Epithelial cell of prostate (primary cell): Measurements from ENCODE around the gene SP2.
A peak's percentile ranks its signal among the peaks of the same experiment; 100 is the strongest.
"Not testable (repeated sequence)": the region's sequence is repeated elsewhere in the genome, so short reads cannot be mapped to it uniquely, and the experiment has no call there.

Experiments used
- DNase-seq: peaks from one replicate; pipeline ENCODE4 v3.0.0-alpha.2; 2011; ENCODE audit warnings: low read depth, low spot score
- H3K27ac ChIP-seq: fragments of 450-650 bp; 2 replicates; pipeline ENCODE4 v1.5.1; 2017; ENCODE audit warnings: mild to moderate bottlenecking

SP2 gene

DNA sequence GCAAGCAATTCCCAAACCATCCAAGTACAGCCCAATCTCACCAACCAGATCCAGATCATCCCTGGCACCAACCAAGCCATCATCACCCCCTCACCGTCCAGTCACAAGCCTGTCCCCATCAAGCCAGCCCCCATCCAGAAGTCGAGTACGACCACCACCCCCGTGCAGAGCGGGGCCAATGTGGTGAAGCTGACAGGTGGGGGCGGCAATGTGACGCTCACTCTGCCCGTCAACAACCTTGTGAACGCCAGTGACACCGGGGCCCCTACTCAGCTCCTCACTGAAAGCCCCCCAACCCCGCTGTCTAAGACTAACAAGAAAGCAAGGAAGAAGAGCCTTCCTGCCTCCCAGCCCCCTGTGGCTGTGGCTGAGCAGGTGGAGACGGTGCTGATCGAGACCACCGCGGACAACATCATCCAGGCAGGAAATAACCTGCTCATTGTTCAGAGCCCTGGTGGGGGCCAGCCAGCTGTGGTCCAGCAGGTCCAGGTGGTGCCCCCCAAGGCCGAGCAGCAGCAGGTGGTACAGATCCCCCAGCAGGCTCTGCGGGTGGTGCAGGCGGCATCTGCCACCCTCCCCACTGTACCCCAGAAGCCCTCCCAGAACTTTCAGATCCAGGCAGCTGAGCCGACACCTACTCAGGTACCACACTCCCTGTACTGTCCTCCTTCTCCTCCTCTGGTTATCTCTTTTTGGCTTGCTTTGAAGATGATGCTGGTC, 20.6 kb downstream of the SP2 start:
- H3K27ac ChIP-seq, result no peak overlapping the region
- no peak for DNase-seq

DNA sequence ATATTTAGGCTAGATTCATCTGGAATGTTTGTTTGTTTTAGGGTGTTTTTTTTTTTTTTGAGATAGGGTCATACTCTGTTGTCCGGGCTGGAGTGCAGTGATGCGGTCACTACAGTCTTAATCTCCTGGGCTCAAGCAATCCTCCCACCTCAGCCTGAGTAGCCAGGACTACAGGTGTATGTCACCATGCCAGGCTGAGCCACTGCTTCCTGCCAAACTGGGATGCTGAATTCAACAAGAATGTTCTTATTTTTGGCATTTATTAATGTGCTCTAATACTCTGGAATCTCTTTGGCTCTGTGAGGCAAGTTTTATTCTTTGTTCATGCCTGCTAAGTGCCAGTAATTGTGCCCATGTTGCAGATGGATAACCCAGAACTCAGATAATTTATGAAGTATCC, 21.5 kb downstream of the SP2 start:
- DNase-seq, result no peak
- peak overlapping the region; percentile 56 for H3K27ac ChIP-seq

DNA sequence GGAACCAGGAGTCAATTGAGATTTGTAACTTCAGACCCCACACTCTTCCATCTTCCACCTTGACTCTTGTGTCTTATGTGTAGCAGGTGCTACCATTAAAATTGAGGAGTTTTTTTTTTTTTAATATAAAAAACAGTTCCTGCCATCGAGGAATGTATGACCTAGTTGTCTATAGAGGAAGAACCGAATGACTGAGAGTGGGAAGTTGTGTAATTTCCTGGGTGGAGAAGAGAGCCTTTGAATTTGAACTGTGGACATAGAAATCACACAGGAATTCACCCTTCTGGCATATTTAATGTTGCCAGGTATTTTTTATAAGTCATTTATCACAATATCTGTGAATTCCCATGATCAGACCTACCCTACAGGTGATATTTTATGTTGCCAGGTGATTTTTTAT, 22.0 kb downstream of the SP2 start:
- H3K27ac ChIP-seq, result peak overlapping the region; percentile 56
- DNase-seq, result no peak

DNA sequence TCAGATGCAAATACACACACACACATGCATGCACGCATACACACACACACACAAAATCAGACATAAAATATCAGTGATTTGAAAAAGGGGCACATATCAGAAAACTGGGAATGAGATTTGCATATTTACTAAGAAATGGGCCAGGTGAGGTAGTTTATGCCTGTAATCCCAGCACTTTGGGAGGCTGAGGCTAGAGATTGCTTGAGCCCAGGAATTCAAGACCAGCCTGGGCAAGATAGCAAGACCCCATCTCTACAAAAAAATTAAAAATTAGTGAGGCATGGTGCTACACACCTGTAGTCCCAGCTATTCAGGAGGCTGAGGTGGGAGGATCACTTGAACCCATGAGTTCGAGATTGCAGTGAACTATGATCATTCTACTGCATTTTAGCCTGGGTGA, 23.0 kb downstream of the SP2 start:
- H3K27ac ChIP-seq, result no peak overlapping the region
- DNase-seq, result no peak

DNA sequence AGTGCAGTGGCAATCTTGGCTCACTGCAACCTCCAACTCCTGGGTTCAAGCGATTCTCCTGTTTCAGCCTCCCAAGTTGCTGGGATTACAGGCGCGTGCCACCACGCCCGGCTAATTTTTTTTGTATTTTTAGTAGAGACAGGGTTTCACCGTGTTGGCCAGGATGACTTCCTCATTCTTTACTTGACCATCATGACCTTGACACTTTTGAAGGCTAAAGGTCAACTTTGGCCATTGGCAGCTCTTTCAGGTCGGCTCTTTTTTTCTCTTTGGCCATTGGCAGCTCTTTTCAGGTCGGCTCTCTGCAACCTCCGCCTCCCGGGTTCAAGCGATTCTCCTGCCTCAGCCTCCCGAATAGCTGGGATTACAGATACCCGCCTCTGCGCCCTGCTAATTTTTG, 23.9 kb downstream of the SP2 start:
- DNase-seq, H3K27ac ChIP-seq: not testable (repeated sequence)

DNA sequence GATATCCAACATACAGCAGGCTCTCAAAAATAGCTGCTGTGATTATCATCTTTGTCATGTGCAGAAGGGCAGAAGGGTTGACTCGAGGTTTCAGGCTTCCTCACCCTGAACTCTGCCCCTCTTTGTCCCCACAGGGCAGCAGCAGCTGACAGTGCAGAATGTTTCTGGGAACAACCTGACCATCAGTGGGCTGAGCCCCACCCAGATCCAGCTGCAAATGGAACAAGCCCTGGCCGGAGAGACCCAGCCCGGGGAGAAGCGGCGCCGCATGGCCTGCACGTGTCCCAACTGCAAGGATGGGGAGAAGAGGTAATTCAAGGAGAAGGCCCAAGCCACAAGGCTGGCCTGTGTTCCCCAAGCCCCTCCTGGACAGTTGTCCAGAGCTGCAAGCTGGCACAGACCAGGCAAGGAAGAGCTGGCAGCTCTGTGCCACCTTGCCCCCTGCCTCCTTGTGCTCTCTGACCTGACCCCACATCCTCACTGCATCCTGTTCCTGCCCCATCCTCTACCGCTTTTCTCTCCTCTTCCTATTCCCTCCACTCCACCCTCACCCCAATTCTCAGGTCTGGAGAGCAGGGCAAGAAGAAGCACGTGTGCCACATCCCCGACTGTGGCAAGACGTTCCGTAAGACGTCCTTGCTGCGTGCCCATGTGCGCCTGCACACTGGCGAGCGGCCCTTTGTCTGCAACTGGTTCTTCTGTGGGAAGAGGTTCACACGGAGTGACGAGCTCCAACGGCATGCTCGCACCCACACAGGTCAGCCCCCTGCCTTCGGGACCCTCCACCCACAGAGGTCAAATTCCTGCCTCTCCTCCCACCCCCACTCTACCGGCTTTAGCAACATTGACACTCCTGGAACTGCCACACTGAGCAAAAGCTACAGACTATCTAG, 29.0 kb downstream of the SP2 start:
- H3K27ac ChIP-seq, result no peak overlapping the region
- no peak for DNase-seq

DNA sequence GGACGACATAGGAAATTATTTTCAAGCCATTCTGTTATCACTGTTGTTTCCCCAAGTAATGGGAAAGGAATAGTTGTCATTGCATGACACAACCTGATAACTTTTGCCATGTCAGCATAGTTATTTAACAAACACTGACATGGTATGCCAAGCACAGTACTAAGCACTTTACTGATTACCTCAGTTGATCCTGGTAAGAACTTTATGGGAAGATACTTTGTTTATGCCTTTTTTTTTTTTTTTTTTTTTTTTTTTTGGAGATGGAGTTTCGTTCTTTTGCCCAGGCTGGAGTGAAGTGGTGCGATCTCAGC, 29.6 kb downstream of the SP2 start:
- DNase-seq, result no peak
- no peak overlapping the region for H3K27ac ChIP-seq

DNA sequence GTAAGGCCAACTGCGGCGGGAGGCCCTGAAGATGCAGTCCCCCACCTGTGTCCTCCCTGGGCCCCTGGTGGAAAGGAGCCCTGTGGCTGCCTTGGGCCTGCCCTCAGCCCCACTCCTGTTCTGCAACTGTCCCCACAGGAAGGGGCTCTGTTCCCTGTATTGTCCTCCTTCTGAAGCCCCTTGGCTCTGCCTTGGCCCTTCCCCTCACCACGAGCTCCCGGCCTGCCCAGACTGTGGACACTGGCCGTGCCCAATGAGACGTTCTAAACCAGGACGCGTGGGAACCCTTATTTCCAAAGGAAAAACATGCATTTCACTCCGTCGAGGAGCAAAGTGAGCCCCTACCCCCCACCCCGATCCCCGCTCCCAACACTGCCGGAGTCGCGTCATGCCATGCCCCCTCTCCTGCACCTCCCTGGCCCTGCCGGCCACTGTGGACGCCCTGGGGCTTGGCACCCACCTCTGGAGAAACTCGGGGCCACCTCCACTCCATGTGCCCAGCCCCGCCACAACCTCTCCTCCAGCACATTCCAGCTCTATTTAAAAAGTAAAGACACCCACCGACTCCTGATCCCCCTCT, 31.9 kb downstream of the SP2 start:
- H3K27ac ChIP-seq, result no peak overlapping the region
- DNase-seq, result no peak

DNA sequence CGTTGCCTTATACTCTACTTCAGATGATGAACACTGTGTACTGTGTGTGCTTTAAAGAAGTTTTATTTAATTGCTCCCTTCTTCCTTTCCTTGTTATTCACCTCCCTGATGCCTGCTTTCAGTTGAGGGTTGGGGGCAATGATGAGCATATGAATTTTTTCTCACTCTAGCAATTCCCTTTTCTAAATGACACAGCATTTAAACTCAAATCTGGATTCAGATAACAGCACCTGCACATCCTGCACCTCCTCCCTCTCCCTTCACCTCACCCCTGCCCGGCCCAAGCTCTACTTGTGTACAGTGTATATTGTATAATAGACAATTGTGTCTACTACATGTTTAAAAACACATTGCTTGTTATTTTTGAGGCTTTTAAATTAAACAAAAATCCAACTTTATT, 32.4 kb downstream of the SP2 start:
- no peak overlapping the region for H3K27ac ChIP-seq

DNA sequence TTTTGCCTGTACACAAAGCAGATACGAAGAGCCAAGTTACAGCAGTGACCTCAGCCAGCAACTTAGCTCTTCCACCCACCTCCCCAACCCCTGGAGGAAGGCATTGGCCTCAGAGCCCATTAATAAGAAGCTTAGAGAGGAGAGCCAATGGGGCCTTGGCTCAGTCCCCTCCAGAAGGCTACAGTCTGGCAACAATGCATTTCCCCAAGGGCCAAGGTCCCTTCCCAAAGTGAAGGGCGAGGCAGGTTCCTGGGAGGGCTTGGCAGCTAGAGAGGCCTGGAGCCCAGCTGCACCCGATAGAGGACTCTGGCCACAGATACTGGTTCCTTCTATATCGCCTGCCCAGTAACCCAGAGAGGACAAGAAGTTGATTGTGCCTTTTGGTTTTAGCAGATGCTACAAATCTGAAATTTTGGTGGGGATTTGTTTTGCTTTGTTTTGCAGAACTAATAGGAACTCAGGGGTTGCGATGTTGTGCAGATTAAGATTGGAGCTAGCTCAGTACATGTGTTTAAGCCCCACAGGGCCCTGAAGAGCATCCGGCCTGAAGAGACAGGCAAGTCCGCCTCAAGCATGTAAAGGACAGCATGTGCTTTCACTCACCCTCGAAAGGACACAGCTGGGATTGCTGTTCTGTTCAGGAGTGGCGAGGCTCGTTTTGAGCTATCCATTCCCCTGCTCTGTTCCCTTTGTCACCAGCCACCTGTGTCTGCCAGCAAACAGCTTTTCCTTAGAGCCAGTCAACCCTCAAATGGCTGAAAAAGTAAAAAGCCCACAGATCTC, 33.4 kb downstream of the SP2 start:
- DNase-seq, result no peak
- H3K27ac ChIP-seq, result no peak overlapping the region

More for the DNA sequence above, 32.4 kb downstream of the SP2 start:
- no peak for DNase-seq

DNA sequence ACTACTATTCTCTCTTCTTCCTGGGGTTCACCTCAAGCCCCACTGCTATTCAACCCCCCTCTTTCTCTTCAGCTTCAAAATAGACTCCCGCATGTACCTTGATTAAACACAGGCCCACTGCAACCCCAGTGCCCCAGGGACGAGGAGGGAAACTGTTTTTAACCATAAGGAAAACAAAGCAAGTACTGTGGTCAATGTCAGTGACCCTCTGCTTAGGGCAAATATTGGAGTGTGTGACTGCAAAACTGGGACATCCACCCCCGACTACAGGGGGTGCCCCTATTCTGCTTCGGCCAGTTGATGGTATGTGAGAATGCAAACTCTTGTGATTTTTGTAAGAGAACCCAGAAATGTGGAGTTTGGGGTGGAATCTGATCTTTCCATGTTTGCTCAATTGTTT, 35.8 kb downstream of the SP2 start:
- no peak overlapping the region for H3K27ac ChIP-seq
- no peak for DNase-seq

DNA sequence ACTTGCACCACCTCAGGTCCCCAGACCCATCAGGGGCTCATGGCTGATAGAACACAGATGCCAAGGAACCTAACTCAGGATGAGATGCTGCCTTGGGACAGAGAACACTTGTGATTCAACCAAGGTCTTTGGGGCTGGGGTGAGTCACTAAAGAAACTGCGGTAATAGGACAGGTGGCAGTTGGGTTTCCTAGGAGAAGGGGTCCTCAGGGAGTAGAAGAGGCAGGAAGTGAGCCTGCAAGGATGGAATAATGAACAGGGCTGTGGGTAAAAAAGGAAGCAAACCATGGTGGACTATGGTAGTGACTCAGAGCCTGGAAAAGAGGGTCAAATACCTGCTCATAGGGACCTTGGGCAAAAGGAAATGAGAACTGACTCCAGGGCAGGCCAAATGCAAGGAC, 38.8 kb downstream of the SP2 start:
- H3K27ac ChIP-seq, result peak overlapping the region; percentile 61
- DNase-seq, result no peak

DNA sequence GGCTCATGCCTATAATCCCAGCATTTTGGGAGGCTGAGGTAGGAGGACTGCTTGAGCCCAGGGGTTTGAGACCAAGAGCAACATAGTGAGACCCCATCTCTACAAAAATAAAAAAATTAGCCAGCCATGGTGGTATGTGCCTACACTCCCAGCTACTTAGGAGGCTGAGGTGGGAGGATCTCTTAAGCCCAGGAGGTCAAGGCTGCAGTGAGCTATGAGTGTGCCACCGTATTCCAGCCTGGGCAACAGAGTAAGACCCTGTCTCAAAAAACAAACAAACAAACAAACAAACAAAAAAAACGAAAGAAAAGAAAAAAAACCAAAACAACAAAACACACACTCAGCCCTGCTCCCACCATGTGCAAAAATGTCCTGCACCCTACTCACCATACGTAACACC, 39.4 kb downstream of the SP2 start:
- not testable (repeated sequence) for DNase-seq

DNA sequence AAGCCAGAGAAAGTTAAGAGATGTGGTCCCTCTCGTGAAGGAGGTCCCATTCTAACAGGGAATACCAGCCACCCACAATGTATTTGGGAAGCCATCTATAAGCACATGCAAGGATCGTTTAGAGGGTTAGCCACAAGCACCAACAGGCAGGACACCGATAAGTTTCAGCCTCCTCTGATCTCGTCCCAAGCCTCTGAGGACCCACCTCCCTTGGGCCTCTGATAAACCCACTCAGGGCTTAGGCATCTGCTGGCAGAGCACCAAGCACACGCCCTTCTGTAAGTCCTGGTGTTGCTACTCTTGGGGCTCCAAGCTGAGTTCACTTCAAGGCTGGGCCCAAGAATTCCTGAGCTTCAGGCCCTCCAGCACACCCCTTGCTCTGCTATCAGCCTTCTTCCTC, 39.9 kb downstream of the SP2 start:
- H3K27ac ChIP-seq, result peak overlapping the region; percentile 61
- peak; percentile 51 for DNase-seq

More for the DNA sequence above, 39.4 kb downstream of the SP2 start:
- H3K27ac ChIP-seq, result peak overlapping the region; percentile 61

DNA sequence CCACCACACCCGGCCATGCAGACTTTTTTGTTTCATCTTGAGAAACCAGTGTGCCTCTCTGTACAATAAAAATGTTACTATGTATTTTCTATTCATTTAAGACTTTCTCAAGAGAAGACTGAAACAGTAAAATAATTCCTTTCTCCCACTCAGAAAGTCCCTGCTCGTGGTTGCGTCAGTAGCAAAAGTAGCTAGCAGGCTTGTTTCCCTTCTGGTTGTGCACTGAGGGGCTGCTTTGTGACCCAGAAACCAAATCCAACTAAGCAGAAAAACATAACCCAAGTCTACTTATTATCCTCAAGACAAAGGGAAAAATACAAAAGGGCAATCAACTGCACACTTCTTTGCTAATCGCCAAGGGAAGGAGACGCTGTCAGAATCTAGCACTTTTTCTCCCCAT, 41.9 kb downstream of the SP2 start:
- H3K27ac ChIP-seq, result no peak overlapping the region
- no peak for DNase-seq

DNA sequence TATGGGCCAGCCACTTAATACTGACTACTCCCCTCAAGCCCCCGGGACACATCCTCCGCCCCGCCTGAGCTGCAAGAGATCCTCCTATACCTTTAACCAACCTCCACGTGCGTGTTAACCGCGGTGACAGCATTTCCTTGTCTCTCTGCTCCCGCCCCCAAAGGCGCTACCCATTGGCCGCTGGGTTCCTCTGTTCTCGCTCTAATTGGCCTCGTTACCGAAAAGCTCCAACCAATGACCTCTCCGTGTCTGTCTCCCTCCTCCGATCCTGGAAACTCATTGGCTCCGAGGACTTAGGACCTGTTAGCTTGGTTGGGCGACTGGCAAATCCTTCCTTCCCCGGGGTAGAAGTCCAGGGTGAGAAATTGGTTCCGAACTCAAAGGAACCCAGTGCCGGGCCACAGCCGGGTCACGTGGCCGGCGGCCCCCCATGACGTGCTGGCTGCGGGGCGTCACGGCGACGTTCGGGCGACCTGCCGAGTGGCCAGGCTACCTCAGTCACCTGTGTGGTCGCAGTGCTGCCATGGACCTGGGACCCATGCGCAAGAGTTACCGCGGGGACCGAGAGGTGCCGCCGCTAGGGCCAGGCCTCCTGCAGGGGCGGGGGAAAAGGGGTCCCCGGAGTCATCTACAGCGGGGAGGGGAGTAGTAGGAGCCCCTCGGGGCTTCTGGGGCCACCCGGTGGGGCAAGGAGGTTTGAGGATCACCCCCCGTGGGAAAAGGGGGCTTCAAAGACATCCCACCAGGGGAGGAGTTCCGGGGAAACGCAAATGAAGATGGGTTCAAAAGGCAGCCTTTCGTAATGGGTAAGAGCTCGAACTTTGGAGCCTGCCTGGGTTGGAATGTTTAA, 45.4 kb downstream of the SP2 start, which contains the start of gene PNPO:
Gene PNPO, plus strand, starts transcription at position 326 of the 850 bp plus-strand sequence. Its CDS starts 105 bp downstream, at position 431.
- DNase-seq, result peak; percentile 91
- H3K27ac ChIP-seq, result peak within 1 kb of the TSS; percentile 53

DNA sequence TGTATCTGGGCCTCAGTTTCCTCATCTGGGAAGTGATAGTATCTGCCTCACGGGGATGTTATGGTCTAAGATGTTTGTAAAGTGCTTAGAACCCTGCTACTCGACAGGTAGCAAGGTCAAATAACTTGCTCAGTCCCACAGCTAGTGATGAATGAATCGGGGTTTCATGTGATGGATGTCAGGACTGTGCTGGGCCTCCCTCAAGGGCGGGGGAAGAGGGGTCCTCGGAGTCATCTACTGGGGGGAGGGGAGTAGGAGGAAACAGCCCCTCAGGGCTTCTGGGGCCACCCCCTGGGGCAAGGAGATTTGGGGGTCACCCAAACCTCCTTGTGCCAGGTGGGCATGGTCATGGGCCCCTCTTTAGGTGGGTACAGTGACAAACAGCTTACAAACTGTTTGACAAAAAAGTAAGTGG, 46.1 kb downstream of the SP2 start:
- DNase-seq, result no peak
- H3K27ac ChIP-seq, result peak overlapping the region; percentile 53

DNA sequence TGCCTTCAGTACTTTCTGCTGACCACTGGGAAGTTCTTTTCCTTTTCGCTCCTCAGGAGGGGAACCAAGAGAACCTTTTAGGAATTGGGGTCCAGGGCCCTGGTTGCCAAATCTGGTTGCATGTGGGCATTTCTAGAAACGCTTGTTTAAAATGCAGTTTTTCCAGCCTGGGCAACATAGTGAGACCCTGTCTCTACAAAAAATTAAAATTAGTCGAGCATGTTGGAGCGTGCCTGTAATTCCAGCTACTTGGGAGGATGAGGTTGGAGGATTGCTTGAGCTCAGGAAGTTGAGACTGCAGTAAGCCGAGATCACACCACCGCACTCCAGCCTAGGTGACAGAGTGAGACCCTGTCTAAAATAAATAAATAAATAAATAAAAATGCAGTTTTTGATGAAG, 46.5 kb downstream of the SP2 start:
- peak overlapping the region; percentile 53 for H3K27ac ChIP-seq

DNA sequence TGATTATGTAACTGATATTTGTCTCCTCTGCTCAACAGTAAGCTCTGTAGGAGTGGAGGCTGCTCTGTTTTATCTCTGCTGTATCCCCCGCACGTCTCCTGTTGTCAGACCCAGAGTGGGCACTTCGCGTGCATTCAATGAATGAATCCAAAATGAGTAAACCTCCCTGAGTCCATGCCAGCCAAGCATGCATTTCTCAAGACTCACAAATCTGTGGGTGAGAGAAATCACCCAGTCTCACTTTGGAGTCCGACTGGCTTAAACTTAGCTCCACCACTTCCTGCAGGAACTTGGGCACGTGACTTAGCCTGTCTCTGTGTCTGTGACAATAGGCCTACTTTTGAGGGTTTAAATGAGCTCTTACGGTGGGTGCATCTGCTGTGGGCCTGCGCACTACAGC, 49.0 kb downstream of the SP2 start:
- H3K27ac ChIP-seq, result no peak overlapping the region
- DNase-seq, result no peak

More for the DNA sequence above, 46.5 kb downstream of the SP2 start:
- no peak for DNase-seq
